K562 (cell line): ENCODE data around the gene CFAP126. TPM values are rescaled to one million over a fixed set of nuclear protein-coding genes. Genes with fewer than 3 reads are reported as not detected.

ENCODE experiments used
- ADNP ChIP-seq: fragments of 200-800 bp; sonication (Bioruptor generic); IDR thresholded peaks from 2 replicates; pipeline ENCODE4 v1.6.1; 2016; ENCODE audit warnings: missing genetic modification characterization, missing compliant biosample characterization
- C11orf30 ChIP-seq: fragments of 450-650 bp; IDR thresholded peaks from 2 replicates; pipeline ENCODE4 v1.6.1; 2016; ENCODE audit warnings: low read depth, mild to moderate bottlenecking
- CEBPB ChIP-seq: fragments of 450-650 bp; IDR thresholded peaks from 2 replicates; pipeline ENCODE4 v1.6.1; 2016; ENCODE audit warnings: missing genetic modification characterization, missing compliant biosample characterization
- HIVEP1 ChIP-seq: fragments of 250-450 bp; sonication (Bioruptor Pico); IDR thresholded peaks from 2 replicates; pipeline ENCODE4 v1.4.0; 2020; ENCODE audit warnings: mild to moderate bottlenecking
- KDM5B ChIP-seq: fragments of 200-600 bp; sonication (generic); IDR thresholded peaks from 2 replicates; pipeline ENCODE4 v1.6.1; 2012; ENCODE audit warnings: low read depth, mild to moderate bottlenecking, moderate library complexity, low read length, control low read depth, inconsistent platforms; ENCODE audit not compliant: insufficient replicate concordance
- MYC ChIP-seq, 2 experiments: fragments of 250-450 bp in 1 of 2; sonication (Bioruptor Pico) in 1 of 2; IDR thresholded peaks; 2 replicates each; pipeline versions ENCODE4 v1.5.1 to v1.6.1; 2012 to 2021; ENCODE audit warnings: low read depth in 2 of 2, borderline replicate concordance in 1 of 2, improper control_type of control experiment in 1 of 2, low read length in 1 of 2, mild to moderate bottlenecking in 1 of 2, moderate library complexity in 1 of 2
- PML ChIP-seq: IDR thresholded peaks from 2 replicates; pipeline ENCODE4 v1.6.1; 2012; ENCODE audit warnings: low read length, inconsistent platforms
- SIN3A ChIP-seq, 2 experiments: fragments of 150-350 bp in 1 of 2; IDR thresholded peaks; 2 replicates each; pipeline ENCODE4 v1.6.1; 2011 to 2016; ENCODE audit warnings: borderline replicate concordance in 2 of 2, low read depth in 2 of 2, low read length in 2 of 2, mild to moderate bottlenecking in 2 of 2, moderate library complexity in 2 of 2; ENCODE audit not compliant: control insufficient read depth in 1 of 2
- ZKSCAN3 ChIP-seq: fragments of 250-450 bp; sonication (Bioruptor Pico); IDR thresholded peaks from 2 replicates; pipeline ENCODE4 v1.4.0; 2020
- ZNF146 ChIP-seq: IDR thresholded peaks from one replicate; pipeline ENCODE4 v1.6.1; 2018; ENCODE audit warnings: missing compliant biosample characterization; ENCODE audit not compliant: unreplicated experiment
- ZNF224 ChIP-seq: sonication (generic); formaldehyde crosslinking; IDR thresholded peaks from 2 replicates; pipeline ENCODE4 v1.8.0; 2022; ENCODE audit warnings: mild to moderate bottlenecking, missing genetic modification reagents
- ZNF444 ChIP-seq: fragments of 250-450 bp; sonication (Bioruptor Pico); IDR thresholded peaks from 2 replicates; pipeline ENCODE4 v1.4.0; 2020; ENCODE audit warnings: mild to moderate bottlenecking, moderate library complexity
- polyA plus RNA-seq, 8 experiments: library from polyadenylated mRNA; depleted of rRNA in 4 of 8; stranded (reverse) in 5 of 8; unstranded in 3 of 8; fragments of >200 nt; fragmentation: Nextera tagmentation in 2 of 8; fragmentation: Illumina TruSeq in 1 of 8; extraction: Ambion mirVana in 2 of 8; extraction: Trizol in 1 of 8; gene quantifications; 2 replicates each; pipeline versions ENCODE4 v1.2.1 to v1.2.3, GENCODE V29; 2011 to 2014; ENCODE audit warnings: inconsistent platforms in 1 of 8, missing spikeins in 1 of 8
- total RNA-seq, 7 experiments: library from RNA; depleted of rRNA in 6 of 7; stranded (reverse); fragments of >200 nt in 6 of 7; fragmentation: Illumina TruSeq in 2 of 7; extraction: Trizol in 2 of 7; gene quantifications; 2 replicates each; pipeline versions ENCODE4 v1.2.1 to v1.2.3, GENCODE V29; 2011 to 2021; ENCODE audit warnings: low replicate concordance in 1 of 7
- TF ChIP-seq, protein P1 (sequence below), 2 experiments: fragments of 450-650 bp in 1 of 2; sonication (generic) in 1 of 2; formaldehyde crosslinking; conservative IDR thresholded peaks; 2 replicates each; pipeline versions ENCODE4 v1.4.0 to v1.8.1; 2020 to 2022; ENCODE audit warnings: mild to moderate bottlenecking in 1 of 2, missing genetic modification reagents in 1 of 2
- TF ChIP-seq, protein P2 (sequence below), 2 experiments: fragments of 450-650 bp in 1 of 2; sonication (generic) in 1 of 2; formaldehyde crosslinking in 1 of 2; IDR thresholded peaks in 1 of 2; conservative IDR thresholded peaks in 1 of 2; 2 replicates each; pipeline versions ENCODE4 v1.6.1 to v1.8.1; 2016 to 2023; ENCODE audit warnings: mild to moderate bottlenecking in 2 of 2, moderate library complexity in 2 of 2, inconsistent platforms in 1 of 2, missing genetic modification reagents in 1 of 2
- TF ChIP-seq, protein P3 (sequence below): fragments of 200-800 bp; sonication (Bioruptor generic); IDR thresholded peaks from 2 replicates; pipeline ENCODE4 v1.6.1; 2017; ENCODE audit warnings: missing genetic modification characterization, missing compliant biosample characterization
- TF ChIP-seq, protein P4 (sequence below), 3 experiments: fragments of 200-800 bp in 1 of 3; sonication (Bioruptor generic) in 1 of 3; sonication (generic) in 1 of 3; formaldehyde crosslinking in 1 of 3; IDR thresholded peaks; 2 replicates each; pipeline versions ENCODE4 v1.6.1 to v1.8.0; 2016 to 2022; ENCODE audit warnings: mild to moderate bottlenecking in 2 of 3, missing compliant biosample characterization in 2 of 3, missing genetic modification characterization in 2 of 3, missing genetic modification reagents in 1 of 3
- TF ChIP-seq, protein P5 (sequence below): sonication (generic); formaldehyde crosslinking; IDR thresholded peaks from 2 replicates; pipeline ENCODE4 v1.5.0; 2020; ENCODE audit warnings: missing genetic modification reagents

The CFAP126 gene
- total and polyA plus RNA-seq, 9 of the 15 experiments (the other 6 are each of a cell fraction or from before 2014, with no cell fraction given) = not detected

DNA sequence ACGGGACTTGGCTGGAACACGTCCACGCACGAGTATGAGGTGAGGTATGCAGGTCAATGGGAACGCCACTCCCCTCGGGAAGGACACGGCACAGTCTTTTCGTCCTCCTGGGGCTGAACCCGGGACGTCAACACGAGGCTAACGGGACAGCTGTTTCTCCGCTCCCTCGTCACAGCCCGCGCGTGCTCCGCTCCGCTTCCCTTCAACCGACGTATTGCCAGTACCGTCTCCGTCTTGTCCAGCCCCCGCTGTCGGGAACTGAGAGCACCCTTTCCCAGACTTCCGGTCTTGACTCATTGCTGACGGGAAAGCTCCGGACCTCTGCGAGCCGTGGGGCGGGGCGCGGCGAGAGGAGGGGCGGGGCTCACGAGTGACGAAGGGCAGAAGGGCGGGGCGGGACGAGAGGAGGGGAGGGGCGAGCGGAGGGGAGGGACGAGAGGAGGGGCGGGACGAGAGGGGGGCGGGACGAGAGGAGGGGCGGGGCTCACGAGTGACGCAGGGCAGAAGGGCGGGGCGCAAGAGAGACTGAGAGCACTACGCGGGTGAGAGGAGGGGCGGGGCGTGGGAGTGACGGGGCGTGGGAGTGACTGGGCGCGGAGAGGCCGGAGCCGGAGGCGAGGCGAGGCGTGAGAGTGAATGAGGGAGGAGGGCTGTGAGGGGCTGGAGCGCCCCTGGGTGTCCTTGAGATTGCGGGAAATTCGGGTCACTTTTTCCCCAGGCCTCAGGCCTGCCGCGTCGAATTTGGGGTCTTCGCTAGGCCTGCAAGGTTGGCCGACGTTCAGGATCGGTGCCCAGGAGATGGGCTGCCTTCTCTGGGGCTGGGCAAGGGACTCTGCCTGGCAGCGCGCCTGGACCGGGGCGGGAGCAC is 22.2 kb upstream of the CFAP126 start (continued):
- TF ChIP-seq ZNF444 (CRISPR knock-in tag) (no peak), CEBPB (no peak), ZNF224 (CRISPR knock-in tag) (no peak), PML (peak; percentile 75), HIVEP1 (CRISPR knock-in tag) (no peak), C11orf30 (no peak), ZKSCAN3 (CRISPR knock-in tag) (no peak), KDM5B (peak; percentile 92), ZNF146 (CRISPR knock-in tag) (no peak), MYC (IDR thresholded peaks at IDR 0.05; ENCODE audit: low read depth, low read length) (peak; percentile 85), MYC (CRISPR knock-in tag; IDR thresholded peaks at IDR 0.05; ENCODE audit: borderline replicate concordance, low read depth) (peak; percentile 77; the same call in 1 of the 2 replicates), ADNP (tag) (no peak), SIN3A (IDR thresholded peaks at IDR 0.05; ENCODE audit: borderline replicate concordance in 2 of 2, control insufficient read depth in 1 of 2, low read depth in 2 of 2, low read length in 2 of 2) (no peak; a peak in 3 of 4 replicates)
- TF ChIP-seq, protein P1, sequence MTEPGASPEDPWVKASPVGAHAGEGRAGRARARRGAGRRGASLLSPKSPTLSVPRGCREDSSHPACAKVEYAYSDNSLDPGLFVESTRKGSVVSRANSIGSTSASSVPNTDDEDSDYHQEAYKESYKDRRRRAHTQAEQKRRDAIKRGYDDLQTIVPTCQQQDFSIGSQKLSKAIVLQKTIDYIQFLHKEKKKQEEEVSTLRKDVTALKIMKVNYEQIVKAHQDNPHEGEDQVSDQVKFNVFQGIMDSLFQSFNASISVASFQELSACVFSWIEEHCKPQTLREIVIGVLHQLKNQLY (CRISPR knock-in tag; conservative IDR thresholded peaks at IDR 0.05) = no peak; a peak in 2 of 4 replicates
- TF ChIP-seq, protein P2, sequence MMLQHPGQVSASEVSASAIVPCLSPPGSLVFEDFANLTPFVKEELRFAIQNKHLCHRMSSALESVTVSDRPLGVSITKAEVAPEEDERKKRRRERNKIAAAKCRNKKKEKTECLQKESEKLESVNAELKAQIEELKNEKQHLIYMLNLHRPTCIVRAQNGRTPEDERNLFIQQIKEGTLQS (IDR thresholded peaks at IDR 0.05) = peak; percentile 71
- TF ChIP-seq, protein P2 (CRISPR knock-in tag; conservative IDR thresholded peaks at IDR 0.05) = no peak
- TF ChIP-seq, protein P3, sequence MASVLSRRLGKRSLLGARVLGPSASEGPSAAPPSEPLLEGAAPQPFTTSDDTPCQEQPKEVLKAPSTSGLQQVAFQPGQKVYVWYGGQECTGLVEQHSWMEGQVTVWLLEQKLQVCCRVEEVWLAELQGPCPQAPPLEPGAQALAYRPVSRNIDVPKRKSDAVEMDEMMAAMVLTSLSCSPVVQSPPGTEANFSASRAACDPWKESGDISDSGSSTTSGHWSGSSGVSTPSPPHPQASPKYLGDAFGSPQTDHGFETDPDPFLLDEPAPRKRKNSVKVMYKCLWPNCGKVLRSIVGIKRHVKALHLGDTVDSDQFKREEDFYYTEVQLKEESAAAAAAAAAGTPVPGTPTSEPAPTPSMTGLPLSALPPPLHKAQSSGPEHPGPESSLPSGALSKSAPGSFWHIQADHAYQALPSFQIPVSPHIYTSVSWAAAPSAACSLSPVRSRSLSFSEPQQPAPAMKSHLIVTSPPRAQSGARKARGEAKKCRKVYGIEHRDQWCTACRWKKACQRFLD (CRISPR knock-in tag) = peak; percentile 49; the same call in 1 of the 2 replicates
- TF ChIP-seq, protein P4, sequence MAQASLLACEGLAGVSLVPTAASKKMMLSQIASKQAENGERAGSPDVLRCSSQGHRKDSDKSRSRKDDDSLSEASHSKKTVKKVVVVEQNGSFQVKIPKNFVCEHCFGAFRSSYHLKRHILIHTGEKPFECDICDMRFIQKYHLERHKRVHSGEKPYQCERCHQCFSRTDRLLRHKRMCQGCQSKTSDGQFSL (CRISPR knock-in tag; IDR thresholded peaks at IDR 0.05) = no peak
- TF ChIP-seq, protein P4 (tag; IDR thresholded peaks at IDR 0.05) = no peak
- TF ChIP-seq, protein P5, sequence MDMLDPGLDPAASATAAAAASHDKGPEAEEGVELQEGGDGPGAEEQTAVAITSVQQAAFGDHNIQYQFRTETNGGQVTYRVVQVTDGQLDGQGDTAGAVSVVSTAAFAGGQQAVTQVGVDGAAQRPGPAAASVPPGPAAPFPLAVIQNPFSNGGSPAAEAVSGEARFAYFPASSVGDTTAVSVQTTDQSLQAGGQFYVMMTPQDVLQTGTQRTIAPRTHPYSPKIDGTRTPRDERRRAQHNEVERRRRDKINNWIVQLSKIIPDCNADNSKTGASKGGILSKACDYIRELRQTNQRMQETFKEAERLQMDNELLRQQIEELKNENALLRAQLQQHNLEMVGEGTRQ (CRISPR knock-in tag) = no peak
